HG03280 (cell line): Measurements from ENCODE around the gene IL18.
A peak's percentile ranks its signal among the peaks of the same experiment; 100 is the strongest.
"Not testable (repeated sequence)": the region's sequence is repeated elsewhere in the genome, so short reads cannot be mapped to it uniquely, and the experiment has no call there.

ENCODE experiments used
- ATAC-seq: cut with Tn5 transposase; IDR thresholded peaks from one replicate; pipeline ENCODE4 v1.9.1; 2021; ENCODE audit warnings: mild to moderate bottlenecking, moderate library complexity; ENCODE audit not compliant: unreplicated experiment

Gene IL18

DNA sequence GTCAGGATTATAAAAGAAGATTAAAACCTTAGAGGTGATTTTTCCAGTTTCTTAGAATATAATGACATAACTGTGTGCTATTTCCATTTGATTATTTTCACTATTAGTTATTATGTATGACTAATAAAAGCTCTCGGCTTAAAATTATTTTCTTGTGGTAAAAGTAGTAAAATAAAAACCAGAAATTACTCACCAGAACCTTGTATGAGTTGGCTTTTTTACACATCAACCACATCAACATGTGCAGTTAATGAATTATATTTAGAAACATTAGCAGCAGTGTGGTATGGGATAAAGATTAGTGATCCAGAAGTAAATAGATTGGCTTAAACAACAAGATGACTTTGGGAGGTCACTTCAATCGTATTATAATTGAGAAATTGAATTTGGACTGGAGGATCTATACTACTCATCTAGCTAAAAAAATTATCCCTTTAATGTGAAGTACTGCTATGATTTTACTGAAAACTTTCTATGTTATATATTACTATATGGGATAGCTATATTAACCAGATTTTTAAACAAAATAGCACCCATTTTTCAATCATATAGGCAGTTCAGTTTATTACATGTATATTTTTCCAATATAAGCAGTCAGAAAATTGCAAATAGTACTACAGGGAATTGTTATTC is 8.6 kb upstream of the IL18 start:
- ATAC-seq, result peak; percentile 52

- ATAC-seq, result no peak
These were observed 3.3 kb upstream of the IL18 start, which contains the start of gene TEX12 for GRCh38 chr11:112167145-112167544. TEX12 (plus strand) TSS chr11:112167372; CDS start chr11:112169269, 1,897 bp downstream.

- ATAC-seq, result no peak
These were observed 2.7 kb upstream of the IL18 start for GRCh38 chr11:112166562-112166961.

DNA sequence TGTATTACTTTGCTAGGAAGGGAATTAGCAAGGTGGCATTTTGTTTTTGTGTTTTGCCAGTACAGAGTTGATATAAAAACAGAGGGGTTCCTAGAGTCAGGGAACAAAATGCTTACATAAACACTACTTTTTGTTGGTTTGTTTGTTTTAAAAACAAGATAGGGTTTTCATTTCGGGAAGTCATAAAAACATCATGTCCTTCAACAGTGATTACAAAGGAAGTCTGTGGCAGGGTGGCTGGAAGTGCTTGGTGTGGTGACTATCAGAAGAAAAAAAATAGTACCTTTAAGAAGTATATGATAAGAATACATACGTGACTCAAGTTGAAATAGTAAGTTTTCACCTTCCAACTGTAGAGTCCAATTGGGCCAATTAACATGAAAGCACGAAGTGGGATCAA is 1.2 kb upstream of the IL18 start:
- ATAC-seq, result no peak

DNA sequence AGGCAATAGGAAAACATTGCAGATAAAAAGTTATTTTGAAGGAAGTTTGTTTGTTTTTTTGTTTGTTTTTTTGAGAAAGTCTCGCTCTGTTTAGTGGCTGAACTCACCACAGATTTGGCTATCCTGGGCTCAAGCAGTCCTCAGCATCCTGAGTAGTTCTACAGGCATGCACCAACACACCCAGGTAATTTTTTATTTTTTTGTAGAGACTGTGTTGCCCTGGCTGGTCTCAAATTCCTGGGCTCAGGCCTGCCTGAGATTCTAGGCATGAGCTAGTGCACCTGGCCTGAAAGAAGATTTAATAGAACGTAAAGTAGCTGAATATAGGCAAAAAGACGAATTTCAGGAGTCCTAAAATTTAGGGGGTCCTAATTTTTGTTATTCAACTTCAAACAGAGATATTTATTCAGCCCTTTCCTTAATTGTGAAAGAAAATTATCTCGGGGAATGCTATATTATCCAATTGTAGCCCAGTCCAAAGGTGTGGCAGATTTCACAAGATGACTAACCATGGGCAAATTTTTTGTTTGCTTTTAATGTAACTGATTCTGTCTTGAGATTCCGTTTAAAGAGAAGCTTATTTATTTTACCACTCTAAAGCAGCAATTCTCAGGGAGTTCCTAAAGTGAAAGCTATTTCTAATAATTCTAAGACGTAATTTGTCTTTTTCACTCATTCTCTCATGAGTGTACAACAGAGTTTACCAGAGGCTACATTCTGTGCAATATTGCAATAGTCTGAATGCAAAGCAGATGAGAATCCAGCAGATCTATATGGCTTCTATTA is 940 bp downstream of the IL18 start:
- no peak for ATAC-seq

DNA sequence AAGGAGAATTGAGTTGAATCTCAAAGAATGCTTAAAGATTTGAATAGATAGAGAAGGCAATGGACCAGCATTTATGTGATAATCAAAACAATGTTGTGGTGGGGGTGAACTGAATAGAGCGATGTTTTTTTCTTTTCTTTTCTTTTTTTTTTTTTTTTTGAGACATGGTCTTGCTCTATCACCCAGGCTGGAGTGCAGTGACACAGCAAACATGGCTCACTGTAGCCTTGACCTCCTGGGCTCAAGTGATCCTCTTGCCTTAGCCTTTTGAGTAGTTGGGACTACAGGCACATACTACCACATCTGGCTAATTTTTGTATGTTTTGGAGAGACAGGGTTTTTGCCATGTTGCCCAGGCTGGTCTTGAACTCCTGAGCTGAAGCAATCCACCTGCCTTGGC is 1.7 kb downstream of the IL18 start:
- ATAC-seq, result not testable (repeated sequence)

GRCh38 chr11:112161012-112161411 is 2.9 kb downstream of the IL18 start:
- no peak for ATAC-seq

GRCh38 chr11:112160091-112160848 is 3.6 kb downstream of the IL18 start:
- no peak for ATAC-seq

- no peak for ATAC-seq
These were observed 4.5 kb downstream of the IL18 start for GRCh38 chr11:112159098-112160065.

GRCh38 chr11:112156956-112157766 is 6.7 kb downstream of the IL18 start:
- ATAC-seq, result no peak

DNA sequence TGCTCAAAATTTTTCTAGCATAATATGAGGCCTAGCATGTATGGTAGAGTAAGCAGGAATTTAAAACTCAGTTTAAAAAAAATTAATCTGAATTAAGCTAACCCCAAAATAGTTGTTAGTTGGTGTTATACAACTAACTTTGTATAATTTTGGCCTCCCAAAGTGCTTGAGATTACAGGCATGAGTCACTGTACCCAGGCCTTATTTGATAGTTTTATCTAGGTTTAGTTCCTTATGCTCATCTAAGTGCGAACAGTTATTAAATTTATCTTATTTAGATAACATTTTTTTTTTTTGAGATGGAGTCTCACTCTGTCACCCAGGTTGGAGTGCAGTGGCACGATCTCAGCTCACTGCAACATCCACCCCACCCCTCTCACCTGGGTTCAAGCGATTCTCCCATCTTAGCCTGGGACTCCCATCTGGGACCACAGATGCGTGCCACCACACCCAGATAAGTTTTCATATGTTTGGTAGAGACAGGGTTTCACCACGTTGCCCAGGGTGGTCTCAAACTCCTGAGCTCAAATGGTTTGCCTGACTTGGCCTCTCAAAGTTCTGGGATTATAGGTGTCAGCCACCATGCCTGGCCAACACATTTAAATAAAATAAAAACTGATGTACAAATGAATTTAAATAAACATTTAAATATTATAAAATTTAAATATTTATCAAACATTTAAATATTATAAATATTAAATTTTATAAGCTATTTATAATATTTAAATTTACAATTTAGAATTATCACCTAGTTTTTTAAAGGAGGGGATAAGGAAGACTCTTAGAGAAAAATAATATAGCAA is 7.5 kb downstream of the IL18 start:
- ATAC-seq, result no peak

GRCh38 chr11:112150517-112150916 is 13.4 kb downstream of the IL18 start:
- ATAC-seq, result no peak

DNA sequence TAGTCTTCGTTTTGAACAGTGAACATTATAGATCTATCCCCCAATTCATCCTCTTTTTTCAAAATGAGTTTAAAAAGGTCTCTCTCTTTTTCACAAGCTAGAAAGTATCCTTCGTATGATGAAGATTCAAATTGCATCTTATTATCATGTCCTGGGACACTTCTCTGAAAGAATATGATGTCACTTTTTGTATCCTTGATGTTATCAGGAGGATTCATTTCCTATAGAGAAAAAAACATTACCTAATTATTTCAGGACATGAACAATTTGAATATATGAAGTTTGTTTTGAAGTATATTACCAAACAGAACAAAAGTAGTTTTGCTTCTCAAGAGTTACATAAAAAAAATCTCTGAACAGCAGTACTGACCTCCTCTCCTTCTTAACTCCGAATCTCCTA is 20.3 kb downstream of the IL18 start:
- no peak for ATAC-seq

DNA sequence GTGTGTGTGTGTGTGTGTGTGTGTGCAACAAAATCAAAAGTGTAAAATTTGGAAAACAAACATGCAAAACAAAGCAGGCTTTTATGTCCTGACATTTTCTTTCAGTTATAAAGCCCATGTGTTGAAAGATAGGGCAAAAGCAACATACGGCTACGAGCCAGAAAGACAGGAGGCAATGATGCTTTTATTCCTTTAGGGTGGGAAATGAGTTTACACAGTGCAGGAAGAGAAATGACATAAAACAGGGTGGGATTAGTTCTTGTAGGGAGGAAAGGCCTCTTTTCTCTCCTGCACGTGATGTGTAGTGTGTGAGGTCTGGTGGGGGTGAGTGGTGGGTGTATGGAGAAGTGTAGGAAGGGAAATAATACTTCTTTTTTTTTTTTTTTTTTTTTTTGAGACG is 29.4 kb downstream of the IL18 start:
- no peak for ATAC-seq

DNA sequence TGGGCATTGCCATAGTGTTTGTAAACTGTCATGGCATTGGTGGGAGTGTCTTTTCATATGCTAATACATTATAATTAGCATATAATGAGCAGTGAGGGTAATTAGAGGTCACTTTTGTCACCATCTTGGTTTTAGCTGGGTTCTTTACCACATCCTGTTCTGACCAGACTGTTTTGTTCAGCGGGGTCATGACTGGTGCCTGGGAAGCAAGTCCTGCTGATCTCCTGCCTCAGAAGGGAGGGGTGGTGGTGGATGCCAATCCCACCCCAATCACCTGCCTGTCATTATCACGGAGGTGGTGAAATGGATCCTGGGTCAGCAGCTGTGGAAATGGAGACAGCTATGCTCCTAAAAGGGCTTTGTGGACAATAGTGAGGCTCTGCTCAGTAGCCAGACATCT is 31.2 kb downstream of the IL18 start:
- ATAC-seq, result no peak

DNA sequence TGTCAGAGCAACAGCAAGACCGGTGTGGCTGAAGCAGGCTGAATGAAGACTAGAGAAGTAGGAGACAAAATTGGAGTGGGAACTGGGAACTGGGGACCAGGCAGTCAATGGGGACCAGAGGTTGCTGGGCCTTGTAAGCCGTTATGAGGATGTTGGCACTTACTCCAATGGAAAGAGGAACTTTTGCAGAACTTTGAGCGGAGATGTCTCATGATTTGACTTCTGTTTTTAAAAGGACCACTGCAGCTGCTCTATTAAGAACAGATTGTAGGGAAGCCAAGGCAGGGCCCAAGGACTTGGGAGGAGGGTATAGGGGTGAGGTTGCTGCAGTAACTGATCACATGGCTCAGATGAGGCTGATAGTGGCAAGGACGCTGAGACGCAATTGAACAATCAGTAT is 34.2 kb downstream of the IL18 start:
- ATAC-seq, result no peak

DNA sequence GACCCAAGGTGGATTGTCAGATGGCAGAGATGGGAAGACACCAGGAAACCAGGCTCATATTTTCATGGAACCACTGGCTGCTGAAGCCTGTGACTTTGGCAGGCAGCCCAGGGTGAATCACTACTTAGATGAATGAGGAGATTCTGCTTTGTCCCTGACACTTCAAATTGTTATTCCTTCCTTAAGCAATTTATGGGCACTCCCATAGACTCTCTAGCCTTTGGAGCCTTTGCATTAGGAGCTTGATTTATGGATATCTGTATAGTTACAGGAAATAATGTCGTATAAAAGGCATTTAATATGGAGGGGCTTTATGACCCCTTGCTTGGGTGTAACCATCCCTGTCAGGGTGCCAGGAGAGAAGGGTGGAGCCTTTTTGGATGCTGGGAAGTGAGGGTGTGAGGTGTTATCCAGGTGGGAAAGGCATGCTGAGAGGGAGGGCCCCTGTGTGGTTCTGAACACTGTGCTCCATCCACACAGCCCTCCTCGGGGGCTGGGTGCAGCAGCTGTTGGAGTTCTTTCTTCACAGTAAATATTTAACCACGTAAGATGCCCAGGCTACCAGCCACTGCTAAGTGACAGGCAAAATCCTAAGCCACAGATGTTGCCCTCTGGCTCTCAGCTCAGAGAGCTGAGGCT is 35.3 kb downstream of the IL18 start:
- no peak for ATAC-seq

DNA sequence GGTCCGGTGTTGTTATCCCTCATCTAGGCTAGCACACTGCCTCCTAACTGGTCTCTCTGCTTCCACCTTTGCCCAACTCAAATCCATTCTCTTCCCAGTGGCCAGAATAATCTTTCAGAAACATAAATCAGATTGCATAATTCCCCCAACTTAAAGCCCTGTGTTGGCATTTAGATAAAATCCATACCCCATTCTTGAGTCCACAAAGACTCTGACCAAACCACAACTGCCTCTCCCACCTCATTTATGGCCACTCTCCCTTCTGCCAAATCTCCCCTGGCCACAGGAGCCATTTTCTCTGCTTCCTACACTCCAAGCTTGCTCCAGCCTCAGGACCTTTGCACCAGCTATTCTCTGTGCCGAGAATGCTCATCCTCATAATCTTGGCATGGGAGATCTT is 36.8 kb downstream of the IL18 start:
- ATAC-seq, result no peak

DNA sequence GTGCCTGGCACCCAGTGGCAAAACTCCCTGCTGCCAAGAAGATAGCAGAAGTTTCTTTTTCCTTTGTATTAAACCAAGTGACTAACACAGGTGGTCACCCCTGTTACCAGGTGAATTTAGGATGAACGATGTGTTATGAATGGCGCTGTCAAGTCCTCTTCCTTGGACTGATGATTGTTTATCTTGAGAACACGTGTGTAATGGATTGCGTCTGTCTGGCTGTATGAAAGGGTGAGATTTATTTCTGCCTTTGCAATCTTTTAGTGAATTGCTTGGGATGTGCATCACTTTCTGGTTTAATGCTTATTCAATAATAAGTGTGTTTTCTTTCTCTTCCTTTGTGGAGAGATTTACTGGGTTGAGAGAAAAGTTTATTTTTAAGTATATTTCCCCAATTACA is 40.8 kb downstream of the IL18 start:
- ATAC-seq, result no peak
